K562 (cell line): ENCODE measurements around the gene NDUFA7.

Experiments used
- BHLHE40 ChIP-seq: IDR thresholded peaks from 2 replicates; pipeline ENCODE4 v1.6.1; 2011; ENCODE audit warnings: low read length, improper control_type of control experiment
- CHD1 ChIP-seq: fragments of 200-600 bp; sonication (generic); IDR thresholded peaks from one replicate; pipeline ENCODE4 v1.6.1; 2012; ENCODE audit warnings: mild to moderate bottlenecking, moderate library complexity, low read length, inconsistent platforms
- GABPB1 ChIP-seq: sonication (generic); formaldehyde crosslinking; IDR thresholded peaks from 2 replicates; pipeline ENCODE4 v1.8.0; 2022; ENCODE audit warnings: mild to moderate bottlenecking, missing genetic modification reagents
- GTF2F1 ChIP-seq: IDR thresholded peaks from 2 replicates; pipeline ENCODE4 v1.6.1; 2011; ENCODE audit warnings: low read depth, low read length, improper control_type of control experiment
- GTF3C2 ChIP-seq: IDR thresholded peaks from 3 replicates; pipeline ENCODE4 v1.6.1; 2011; ENCODE audit warnings: borderline replicate concordance, mild to moderate bottlenecking, moderate library complexity; ENCODE audit not compliant: insufficient read length; ENCODE audit errors: extremely low read depth
- IRF9 ChIP-seq: fragments of 450-650 bp; IDR thresholded peaks from 2 replicates; pipeline ENCODE4 v1.6.1; 2016; ENCODE audit warnings: missing biosample characterization, missing genetic modification characterization
- KLF10 ChIP-seq: fragments of 250-450 bp; sonication (Bioruptor Pico); IDR thresholded peaks from 2 replicates; pipeline ENCODE4 v1.6.1; 2021; ENCODE audit warnings: matching md5 sums
- NEUROD1 ChIP-seq: fragments of 150-350 bp; IDR thresholded peaks from 2 replicates; pipeline ENCODE4 v1.6.1; 2014; ENCODE audit warnings: borderline replicate concordance, low read length, low read depth; ENCODE audit not compliant: partially characterized antibody
- NRF1 ChIP-seq, 2 experiments: fragments of 450-650 bp; IDR thresholded peaks in 1 of 2; conservative IDR thresholded peaks in 1 of 2; 2 replicates each; pipeline ENCODE4 v1.6.1; 2014; ENCODE audit warnings: mild to moderate bottlenecking in 2 of 2
- PHB ChIP-seq: fragments of 250-450 bp; sonication (Bioruptor Pico); IDR thresholded peaks from 2 replicates; pipeline ENCODE4 v1.5.0; 2021
- TGIF2 ChIP-seq: sonication (generic); formaldehyde crosslinking; IDR thresholded peaks from 2 replicates; pipeline ENCODE4 v1.8.1; 2022; ENCODE audit warnings: mild to moderate bottlenecking, missing genetic modification reagents, moderate library complexity
- ZNF24 ChIP-seq: fragments of 450-650 bp; IDR thresholded peaks from 2 replicates; pipeline ENCODE4 v1.6.1; 2016
- ZNF384 ChIP-seq: IDR thresholded peaks from 2 replicates; pipeline ENCODE4 v1.6.1; 2012; ENCODE audit warnings: low read depth, low read length, improper control_type of control experiment
- ZNF79 ChIP-seq: fragments of 250-450 bp; sonication (Bioruptor Pico); IDR thresholded peaks from 2 replicates; pipeline ENCODE4 v1.4.0; 2020; ENCODE audit warnings: low read depth, mild to moderate bottlenecking, moderate library complexity

DNA sequence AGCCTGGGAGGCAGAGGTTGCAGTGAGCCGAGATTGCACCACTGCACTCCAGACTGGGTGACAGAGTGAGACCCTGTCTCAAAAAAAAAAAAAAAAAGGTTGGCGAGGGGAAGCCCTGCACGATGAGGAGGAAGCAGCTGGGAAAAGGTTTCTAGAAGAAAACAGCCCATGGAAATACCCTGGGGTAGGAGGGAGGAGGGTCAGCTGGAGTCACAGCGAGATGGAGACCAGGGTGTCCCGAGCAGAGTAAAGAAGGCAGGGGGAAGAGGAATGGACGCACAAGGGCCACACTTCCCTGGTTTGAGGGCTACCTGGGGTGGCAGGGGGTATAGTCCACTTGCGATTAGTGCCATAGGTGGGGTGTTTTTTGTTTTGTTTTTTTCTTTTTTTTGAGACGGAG, 15.5 kb upstream of the NDUFA7 start:
- TF ChIP-seq IRF9 (tag) (no peak), ZNF384 (no peak), PHB (no peak), NEUROD1 (no peak), GTF3C2 (no peak), KLF10 (CRISPR knock-in tag) (no peak), TGIF2 (CRISPR knock-in tag) (no peak), BHLHE40 (no peak), CHD1 (no peak), NRF1 (conservative IDR thresholded peaks at IDR 0.05 in 1 of 2, IDR thresholded peaks at IDR 0.05 in 1 of 2) (no peak), GTF2F1 (no peak), ZNF79 (CRISPR knock-in tag) (no peak), GABPB1 (CRISPR knock-in tag) (no peak), ZNF24 (no peak)
